ENCODE data around the gene VTI1A. TPM values are rescaled to one million over a fixed set of nuclear protein-coding genes. Genes with fewer than 3 reads are reported as not detected.

VTI1A gene
- polyA plus RNA-seq, 1 of the 3 experiments (the other 2 are of a cell fraction), result 8.3 TPM

DNA sequence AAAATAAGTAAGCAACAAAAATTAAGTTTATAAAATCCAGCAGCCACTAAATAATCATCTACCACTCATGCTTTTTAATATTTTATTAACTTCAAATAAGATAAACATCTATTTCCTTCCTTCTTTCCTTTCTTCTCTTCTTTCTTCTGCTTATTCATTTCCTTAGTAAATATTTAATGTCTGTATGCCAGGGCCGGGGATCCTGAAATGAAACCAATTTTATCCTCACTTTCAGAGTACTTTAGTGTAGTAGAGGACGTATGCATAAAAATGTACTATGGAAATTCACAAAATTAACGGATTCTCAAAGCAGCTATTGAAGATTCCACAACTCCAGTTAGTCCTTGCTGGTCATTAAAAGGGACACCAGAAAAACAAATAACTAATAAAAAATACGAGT lies 224.7 kb downstream of the VTI1A start:
- no peaks in the 10 kb centered on the region for H3K27me3 ChIP-seq (ENCODE audit: insufficient read depth)
- H3K4me2 ChIP-seq, result no peak overlapping the region
- no peak for DNase-seq
- TF ChIP-seq, protein P1, sequence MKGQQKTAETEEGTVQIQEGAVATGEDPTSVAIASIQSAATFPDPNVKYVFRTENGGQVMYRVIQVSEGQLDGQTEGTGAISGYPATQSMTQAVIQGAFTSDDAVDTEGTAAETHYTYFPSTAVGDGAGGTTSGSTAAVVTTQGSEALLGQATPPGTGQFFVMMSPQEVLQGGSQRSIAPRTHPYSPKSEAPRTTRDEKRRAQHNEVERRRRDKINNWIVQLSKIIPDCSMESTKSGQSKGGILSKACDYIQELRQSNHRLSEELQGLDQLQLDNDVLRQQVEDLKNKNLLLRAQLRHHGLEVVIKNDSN (IDR thresholded peaks at IDR 0.05; ENCODE audit: borderline replicate concordance, low read depth), result no peak
- TF ChIP-seq EP300 (IDR thresholded peaks at IDR 0.05; ENCODE audit: borderline replicate concordance in 1 of 2, low read depth in 1 of 2, low read length in 1 of 2) (no peak), GATA2 (CRISPR knock-in tag; IDR thresholded peaks at IDR 0.05) (no peak)
- TF ChIP-seq, protein P2, sequence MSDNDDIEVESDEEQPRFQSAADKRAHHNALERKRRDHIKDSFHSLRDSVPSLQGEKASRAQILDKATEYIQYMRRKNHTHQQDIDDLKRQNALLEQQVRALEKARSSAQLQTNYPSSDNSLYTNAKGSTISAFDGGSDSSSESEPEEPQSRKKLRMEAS (IDR thresholded peaks at IDR 0.05; ENCODE audit: low read depth), result no peak
- H2AFZ ChIP-seq (ENCODE audit: low read depth), result no peak overlapping the region
- H3K79me2 ChIP-seq (ENCODE audit: insufficient read depth), result no peaks in the 10 kb centered on the region
- no peak overlapping the region for H3K4me3 ChIP-seq (ENCODE audit: low read depth in 2 of 2, low read length in 1 of 2)
- peaks cover 8 to 13% of the 10 kb centered on the region in 2 experiments for H3K36me3 ChIP-seq (replicated peaks in 1 of 2; ENCODE audit: control insufficient read depth in 1 of 2, insufficient read depth in 2 of 2, low read length in 1 of 2)
- H4K20me1 ChIP-seq (ENCODE audit: insufficient read depth), result no peaks in the 10 kb centered on the region
- H3K9me2 ChIP-seq, result no peaks in the 10 kb centered on the region
- POLR2A ChIA-PET, result no interaction called here
- no peak overlapping the region for H3K9ac ChIP-seq
- no peak overlapping the region for H3K27ac ChIP-seq (ENCODE audit: low read depth in 2 of 2, low read length in 1 of 2)
- CTCF ChIA-PET, result interaction anchor here (0.7 kb wide), 1 partner anchor 34 kb away, joined by 3 read pairs; no protein-coding TSS in a partner anchor
- H3K9me3 ChIP-seq, result no peaks in the 10 kb centered on the region
- WGBS (ENCODE audit: low lambda C conversion rate), result 81% methylated on average over 4 of the region's 4 CpGs
- H3K4me1 ChIP-seq (ENCODE audit: control insufficient read depth in 1 of 2, insufficient read depth in 2 of 2, low read depth in 1 of 2, low read length in 1 of 2), result no peaks in the 10 kb centered on the region
- H3F3A ChIP-seq (replicated peaks; ENCODE audit: insufficient read depth), result no peaks in the 10 kb centered on the region

DNA sequence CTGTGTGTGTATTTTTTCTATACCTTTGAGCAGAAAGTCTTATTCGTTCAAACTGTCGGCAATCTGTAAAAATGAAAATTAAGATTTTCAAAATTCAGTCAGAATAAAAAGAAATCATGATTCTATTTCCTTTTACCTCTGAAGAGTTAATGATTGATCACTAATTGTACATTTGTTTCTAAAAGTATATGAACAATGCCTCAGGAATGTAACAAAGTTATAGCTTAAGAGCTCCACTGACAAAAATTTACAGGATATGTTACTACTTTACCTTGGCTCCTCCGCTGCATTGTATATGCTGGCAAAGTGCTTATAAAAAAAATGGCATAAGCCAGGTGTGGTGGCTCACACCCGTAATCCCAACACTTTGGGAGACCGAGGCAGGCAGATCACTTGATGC lies 225.7 kb downstream of the VTI1A start:
- Histone ChIP-seq H3K4me2 (no peak overlapping the region), H3K9me2 (no peaks in the 10 kb centered on the region), H3K79me2 (ENCODE audit: insufficient read depth) (no peaks in the 10 kb centered on the region), H3K36me3 (replicated peaks in 1 of 2; ENCODE audit: control insufficient read depth in 1 of 2, insufficient read depth in 2 of 2, low read length in 1 of 2) (peaks cover 8 to 13% of the 10 kb centered on the region in 2 experiments), H3K9ac (no peak overlapping the region), H4K20me1 (ENCODE audit: insufficient read depth) (no peaks in the 10 kb centered on the region), H3K27me3 (ENCODE audit: insufficient read depth) (no peaks in the 10 kb centered on the region), H3F3A (replicated peaks; ENCODE audit: insufficient read depth) (no peaks in the 10 kb centered on the region), H2AFZ (ENCODE audit: low read depth) (no peak overlapping the region), H3K27ac (ENCODE audit: low read depth in 2 of 2, low read length in 1 of 2) (no peak overlapping the region), H3K4me1 (ENCODE audit: control insufficient read depth in 1 of 2, insufficient read depth in 2 of 2, low read depth in 1 of 2, low read length in 1 of 2) (peaks cover 0 to 4% of the 10 kb centered on the region in 2 experiments; a peak in 2 of 4 replicates), H3K9me3 (no peaks in the 10 kb centered on the region), H3K4me3 (ENCODE audit: low read depth in 2 of 2, low read length in 1 of 2) (no peak overlapping the region)
- POLR2A ChIA-PET, result no interaction called here
- CTCF ChIA-PET, result no interaction called here
- 97% methylated on average over 5 of the region's 5 CpGs for WGBS (ENCODE audit: low lambda C conversion rate)
- DNase-seq, result no peak
- no peak for TF ChIP-seq TCF12 (IDR thresholded peaks at IDR 0.05)
- TF ChIP-seq, protein P3, sequence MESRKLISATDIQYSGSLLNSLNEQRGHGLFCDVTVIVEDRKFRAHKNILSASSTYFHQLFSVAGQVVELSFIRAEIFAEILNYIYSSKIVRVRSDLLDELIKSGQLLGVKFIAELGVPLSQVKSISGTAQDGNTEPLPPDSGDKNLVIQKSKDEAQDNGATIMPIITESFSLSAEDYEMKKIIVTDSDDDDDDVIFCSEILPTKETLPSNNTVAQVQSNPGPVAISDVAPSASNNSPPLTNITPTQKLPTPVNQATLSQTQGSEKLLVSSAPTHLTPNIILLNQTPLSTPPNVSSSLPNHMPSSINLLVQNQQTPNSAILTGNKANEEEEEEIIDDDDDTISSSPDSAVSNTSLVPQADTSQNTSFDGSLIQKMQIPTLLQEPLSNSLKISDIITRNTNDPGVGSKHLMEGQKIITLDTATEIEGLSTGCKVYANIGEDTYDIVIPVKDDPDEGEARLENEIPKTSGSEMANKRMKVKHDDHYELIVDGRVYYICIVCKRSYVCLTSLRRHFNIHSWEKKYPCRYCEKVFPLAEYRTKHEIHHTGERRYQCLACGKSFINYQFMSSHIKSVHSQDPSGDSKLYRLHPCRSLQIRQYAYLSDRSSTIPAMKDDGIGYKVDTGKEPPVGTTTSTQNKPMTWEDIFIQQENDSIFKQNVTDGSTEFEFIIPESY (IDR thresholded peaks at IDR 0.05; ENCODE audit: borderline replicate concordance, low read depth), result no peak
- TF ChIP-seq, protein P4, sequence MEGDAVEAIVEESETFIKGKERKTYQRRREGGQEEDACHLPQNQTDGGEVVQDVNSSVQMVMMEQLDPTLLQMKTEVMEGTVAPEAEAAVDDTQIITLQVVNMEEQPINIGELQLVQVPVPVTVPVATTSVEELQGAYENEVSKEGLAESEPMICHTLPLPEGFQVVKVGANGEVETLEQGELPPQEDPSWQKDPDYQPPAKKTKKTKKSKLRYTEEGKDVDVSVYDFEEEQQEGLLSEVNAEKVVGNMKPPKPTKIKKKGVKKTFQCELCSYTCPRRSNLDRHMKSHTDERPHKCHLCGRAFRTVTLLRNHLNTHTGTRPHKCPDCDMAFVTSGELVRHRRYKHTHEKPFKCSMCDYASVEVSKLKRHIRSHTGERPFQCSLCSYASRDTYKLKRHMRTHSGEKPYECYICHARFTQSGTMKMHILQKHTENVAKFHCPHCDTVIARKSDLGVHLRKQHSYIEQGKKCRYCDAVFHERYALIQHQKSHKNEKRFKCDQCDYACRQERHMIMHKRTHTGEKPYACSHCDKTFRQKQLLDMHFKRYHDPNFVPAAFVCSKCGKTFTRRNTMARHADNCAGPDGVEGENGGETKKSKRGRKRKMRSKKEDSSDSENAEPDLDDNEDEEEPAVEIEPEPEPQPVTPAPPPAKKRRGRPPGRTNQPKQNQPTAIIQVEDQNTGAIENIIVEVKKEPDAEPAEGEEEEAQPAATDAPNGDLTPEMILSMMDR (IDR thresholded peaks at IDR 0.05), result no peak
- no peak for TF ChIP-seq NRF1 (IDR thresholded peaks at IDR 0.05; ENCODE audit: low read depth, low read length)
- no peak for TF ChIP-seq SIN3A (IDR thresholded peaks at IDR 0.05; ENCODE audit: borderline replicate concordance, low read depth, low read length)
- TF ChIP-seq MXI1 (IDR thresholded peaks at IDR 0.05; ENCODE audit: low read depth, low read length), result no peak
- TF ChIP-seq, protein P1 (IDR thresholded peaks at IDR 0.05; ENCODE audit: borderline replicate concordance, low read depth), result no peak
- TF ChIP-seq TEAD4 (IDR thresholded peaks at IDR 0.05; ENCODE audit: borderline replicate concordance, insufficient read depth), result no peak
- no peak for TF ChIP-seq FOXJ3 (CRISPR knock-in tag; IDR thresholded peaks at IDR 0.05)
- TF ChIP-seq ELF1 (IDR thresholded peaks at IDR 0.05), result no peak
- TF ChIP-seq GABPA (IDR thresholded peaks at IDR 0.05; ENCODE audit: low read depth), result no peak
- TF ChIP-seq, protein P5, sequence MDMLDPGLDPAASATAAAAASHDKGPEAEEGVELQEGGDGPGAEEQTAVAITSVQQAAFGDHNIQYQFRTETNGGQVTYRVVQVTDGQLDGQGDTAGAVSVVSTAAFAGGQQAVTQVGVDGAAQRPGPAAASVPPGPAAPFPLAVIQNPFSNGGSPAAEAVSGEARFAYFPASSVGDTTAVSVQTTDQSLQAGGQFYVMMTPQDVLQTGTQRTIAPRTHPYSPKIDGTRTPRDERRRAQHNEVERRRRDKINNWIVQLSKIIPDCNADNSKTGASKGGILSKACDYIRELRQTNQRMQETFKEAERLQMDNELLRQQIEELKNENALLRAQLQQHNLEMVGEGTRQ (IDR thresholded peaks at IDR 0.05; ENCODE audit: borderline replicate concordance, low read depth, low read length), result no peak
- no peak for TF ChIP-seq EZH2phosphoT487 (IDR thresholded peaks at IDR 0.05; ENCODE audit: borderline replicate concordance, low read depth)
